GM21723 (cell line): ENCODE measurements around the gene NHSL2.
"Not testable (repeated sequence)": the region's sequence is repeated elsewhere in the genome, so short reads cannot be mapped to it uniquely, and the experiment has no call there.

Experiments used
- ATAC-seq: cut with Tn5 transposase; IDR thresholded peaks from one replicate; pipeline ENCODE4 v1.9.1; 2021; ENCODE audit warnings: mild to moderate bottlenecking, moderate library complexity; ENCODE audit not compliant: unreplicated experiment

Gene NHSL2

GRCh38 chrX:72038868-72039267, 128.2 kb downstream of the NHSL2 start:
- ATAC-seq: no peak

DNA sequence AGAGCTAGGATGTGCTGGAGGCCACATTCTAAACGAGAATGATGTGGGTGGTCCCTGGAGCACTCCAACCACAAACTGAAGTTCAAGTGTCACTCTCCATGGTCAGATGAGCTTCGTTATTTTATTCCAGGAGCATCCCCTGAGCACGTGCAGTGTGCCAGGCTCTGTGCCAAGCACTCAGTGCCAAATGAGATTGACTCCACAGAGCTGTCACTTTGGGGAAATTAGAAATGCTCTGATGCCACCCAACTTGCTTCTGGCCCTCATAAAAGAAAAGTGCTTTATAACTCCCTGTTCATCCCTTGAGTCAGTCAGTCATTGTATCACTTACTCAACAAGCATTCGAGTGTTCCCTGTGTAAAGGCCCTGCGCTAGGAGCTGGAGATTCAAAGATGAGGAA, 129.9 kb downstream of the NHSL2 start:
- ATAC-seq: no peak

- no peak for ATAC-seq
Measured at GRCh38 chrX:72041176-72041575, 130.5 kb downstream of the NHSL2 start.

- ATAC-seq: no peak
Measured at GRCh38 chrX:72041871-72042851, 131.5 kb downstream of the NHSL2 start.

GRCh38 chrX:72042852-72043248, 132.2 kb downstream of the NHSL2 start:
- ATAC-seq: no peak

DNA sequence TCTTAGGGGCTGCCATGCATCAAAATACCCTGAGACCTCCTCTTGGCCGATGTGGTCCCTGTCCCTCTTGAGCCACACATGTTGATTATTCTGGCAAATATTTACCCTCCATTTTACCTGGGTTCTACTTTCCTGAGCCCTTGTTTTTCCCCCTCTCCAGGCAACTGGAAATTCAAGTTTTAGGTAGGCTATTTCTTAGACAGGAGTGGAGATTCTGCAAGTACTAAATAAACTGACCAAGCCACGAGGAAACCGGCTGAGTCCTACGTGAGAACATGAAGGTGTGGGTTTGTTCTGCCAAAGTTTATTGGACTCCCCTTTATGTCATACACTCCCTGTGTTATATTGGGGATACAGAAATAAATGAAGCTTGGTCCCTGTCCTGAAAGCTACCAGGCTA, 133.0 kb downstream of the NHSL2 start:
- no peak for ATAC-seq

GRCh38 chrX:72045141-72045540, 134.5 kb downstream of the NHSL2 start:
- ATAC-seq: no peak

DNA sequence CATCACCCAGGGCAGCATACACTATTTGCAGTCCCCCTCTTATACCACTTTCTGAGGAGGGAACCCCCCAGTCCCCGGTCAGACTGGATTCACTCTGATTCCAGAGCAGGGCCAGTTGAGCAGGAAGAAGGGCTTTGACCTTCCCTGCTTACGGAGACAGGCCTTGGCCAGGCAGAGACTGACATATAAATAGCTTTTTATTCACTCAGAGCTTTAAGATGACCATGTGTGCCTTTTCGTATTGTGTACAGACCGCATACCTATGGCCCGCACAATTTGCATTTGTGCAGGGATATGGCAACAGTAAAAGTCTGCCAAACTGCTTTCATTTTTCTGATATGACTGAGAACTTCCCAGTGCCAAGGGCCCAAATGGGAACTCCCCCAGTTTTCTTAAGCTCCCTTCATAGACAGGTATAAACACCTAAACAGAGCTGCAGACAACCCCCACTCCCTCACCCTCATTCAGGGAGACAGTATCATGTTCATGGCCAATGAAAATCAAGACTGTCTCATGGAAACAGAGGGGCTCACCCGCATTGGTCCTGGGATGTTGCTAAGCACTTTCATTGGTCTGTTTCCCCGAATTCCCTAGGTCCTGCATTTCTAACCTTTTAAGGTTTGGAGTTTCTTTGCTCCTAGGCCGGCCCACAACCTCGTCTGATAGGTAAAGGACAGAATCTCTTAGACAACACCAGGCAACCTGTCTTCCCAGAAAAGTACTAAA, 135.1 kb downstream of the NHSL2 start:
- no peak for ATAC-seq

DNA sequence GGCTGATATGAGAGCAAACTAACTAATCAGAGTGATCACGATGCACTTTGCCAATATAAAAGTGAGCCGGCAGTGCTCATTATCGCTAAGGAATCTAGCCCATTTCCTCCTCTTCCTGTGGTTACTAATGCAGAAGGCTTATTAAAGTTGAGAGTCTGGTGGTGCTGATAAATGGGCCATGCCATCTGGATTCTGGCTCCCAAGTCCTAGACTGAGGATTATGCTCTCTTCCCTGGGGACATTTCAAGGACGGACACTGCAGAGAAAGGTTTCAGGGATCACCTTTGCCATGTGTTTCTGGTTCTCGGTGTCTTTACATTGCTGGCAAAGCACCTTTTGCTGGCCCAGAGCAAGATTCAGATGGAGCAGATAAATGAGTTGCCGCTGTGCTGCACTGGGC, 135.8 kb downstream of the NHSL2 start:
- ATAC-seq: no peak

DNA sequence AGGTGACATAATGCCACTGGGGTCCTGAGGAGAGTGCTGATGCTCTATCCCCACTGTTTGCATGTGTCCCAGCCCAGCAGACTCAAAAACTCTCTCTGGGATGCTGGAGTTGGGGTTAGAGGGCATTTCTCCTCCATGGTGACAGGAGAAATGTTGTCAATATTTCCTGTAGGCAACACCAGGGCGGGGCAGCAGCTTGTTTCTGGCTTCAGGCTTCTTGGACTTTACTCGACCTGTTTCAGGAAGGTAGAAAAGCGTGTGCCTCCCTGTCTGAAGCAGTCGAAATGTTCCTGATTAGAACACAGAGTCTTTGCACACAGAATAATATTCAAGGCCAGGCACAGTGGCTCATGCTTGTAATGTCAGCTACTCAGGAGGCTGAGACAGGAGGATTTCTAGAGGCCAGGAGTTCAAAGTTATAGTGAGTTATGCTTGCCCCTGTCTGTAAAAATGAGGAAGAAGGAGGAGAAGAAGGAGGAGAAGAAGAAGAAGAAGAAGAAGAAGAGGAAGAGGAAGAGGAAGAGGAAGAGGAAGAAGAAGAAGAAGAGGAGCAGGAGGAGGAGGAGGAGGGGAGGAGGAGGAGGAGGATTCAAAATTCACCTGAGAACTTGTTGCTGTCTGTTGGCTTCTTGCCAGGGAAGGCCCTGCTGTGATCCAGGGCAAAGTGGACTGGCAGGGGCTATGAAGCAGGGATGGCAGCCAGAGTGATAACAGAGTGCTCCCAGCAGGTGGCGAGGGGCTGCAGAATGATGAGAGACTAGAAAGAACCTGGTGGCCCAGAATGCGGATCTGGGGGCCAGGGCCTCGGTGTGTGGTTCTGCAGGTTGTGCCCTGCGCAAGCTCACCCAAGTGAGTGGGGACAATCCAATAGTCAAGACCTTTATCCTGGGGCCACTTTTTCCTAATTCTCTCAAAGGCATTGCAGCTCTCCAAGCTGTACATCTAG, 138.1 kb downstream of the NHSL2 start:
- no peak for ATAC-seq

- ATAC-seq: no peak
Measured at GRCh38 chrX:72050011-72050410, 139.4 kb downstream of the NHSL2 start.

- ATAC-seq: no peak
Measured at GRCh38 chrX:72051589-72051988, 140.9 kb downstream of the NHSL2 start.

DNA sequence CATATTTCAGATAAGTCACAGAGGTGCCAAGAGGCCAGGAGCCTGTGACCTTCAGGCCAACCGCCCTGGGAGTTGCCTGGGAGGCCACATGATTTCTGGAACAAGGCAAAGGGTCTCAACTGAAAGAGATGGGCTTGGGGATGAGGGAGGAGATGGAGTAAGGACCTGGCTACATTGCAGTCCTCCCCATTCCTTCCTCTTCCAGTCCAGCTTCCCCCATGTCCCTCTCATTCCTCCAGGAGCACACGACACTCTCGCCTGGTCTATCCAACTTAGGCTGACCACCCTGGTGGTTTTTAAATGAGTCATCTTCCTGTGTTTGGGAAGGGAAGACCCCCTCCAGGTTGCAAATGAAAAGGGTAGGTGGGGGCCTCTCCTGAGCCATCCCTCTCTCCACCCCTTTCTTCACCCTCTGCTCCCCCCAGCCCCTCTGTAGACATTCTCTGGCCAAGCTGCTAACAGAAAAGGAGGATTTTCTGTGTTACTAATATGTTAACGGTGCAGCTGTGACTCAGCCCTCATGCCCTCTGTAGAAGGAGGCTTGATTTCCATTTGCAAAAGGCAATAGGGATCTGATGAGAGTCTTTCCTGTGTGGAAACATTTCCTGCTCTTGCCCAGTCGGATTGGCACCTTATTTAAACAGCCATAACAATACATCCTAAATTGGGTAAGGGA, 141.9 kb downstream of the NHSL2 start:
- no peak for ATAC-seq

- ATAC-seq: no peak
Measured at GRCh38 chrX:72053508-72053907, 142.9 kb downstream of the NHSL2 start.

- ATAC-seq: no peak
Measured at GRCh38 chrX:72054779-72055489, 144.3 kb downstream of the NHSL2 start.

GRCh38 chrX:72057331-72057730, 146.7 kb downstream of the NHSL2 start:
- no peak for ATAC-seq

DNA sequence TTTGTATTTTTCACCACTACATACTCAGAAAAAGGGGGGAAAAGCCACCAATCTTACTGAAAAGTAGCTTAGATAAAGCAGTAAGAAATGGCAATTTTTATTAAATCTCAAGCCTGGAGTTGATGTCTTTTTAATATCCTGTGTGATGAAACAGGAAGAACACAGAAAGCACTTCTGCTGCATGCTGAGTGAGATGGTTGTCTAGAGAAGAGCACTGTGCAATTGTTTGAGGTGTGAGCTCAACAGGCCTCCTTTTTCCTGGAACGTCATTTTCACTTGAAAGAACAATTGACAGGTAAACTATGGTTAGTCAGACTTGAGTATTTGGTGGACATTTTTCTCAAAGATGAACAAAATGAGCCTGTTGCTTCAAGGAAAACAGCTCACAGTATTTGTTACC, 147.2 kb downstream of the NHSL2 start:
- ATAC-seq: no peak

DNA sequence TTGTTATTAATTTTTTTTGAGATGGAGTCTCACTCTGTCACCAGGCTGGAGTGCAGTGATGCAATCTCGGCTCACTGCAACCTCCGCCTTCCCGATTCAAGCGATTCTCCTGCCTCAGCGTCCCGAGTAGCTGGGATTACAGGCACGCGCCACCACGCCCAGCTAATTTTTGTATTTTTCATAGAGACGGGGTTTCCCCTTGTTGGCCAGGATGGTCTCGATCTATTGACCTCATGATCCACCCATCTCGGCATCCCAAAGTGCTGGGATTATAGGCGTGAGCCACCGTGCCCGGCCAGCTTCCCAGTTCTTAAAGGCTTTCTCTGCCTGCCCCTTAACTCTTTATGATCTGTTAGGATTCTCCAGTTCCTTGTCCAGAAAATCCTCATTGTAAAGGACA, 147.7 kb downstream of the NHSL2 start:
- not testable (repeated sequence) for ATAC-seq

GRCh38 chrX:72060196-72060920, 149.7 kb downstream of the NHSL2 start:
- no peak for ATAC-seq
